Activated CD8-positive, alpha-beta memory T cell treated with anti-CD3 and anti-CD28 coated beads, Interleukin-2, amount 50 U/mL, for 24 hours (primary cell): ENCODE results near the gene UQCC3.
"Not testable (repeated sequence)": the region's sequence is repeated elsewhere in the genome, so short reads cannot be mapped to it uniquely, and the experiment has no call there.

Experiments
- DNase-seq: peaks from one replicate; pipeline ENCODE4 v3.0.0-alpha.2; 2020; ENCODE audit errors: extremely low read depth

The UQCC3 gene, protein sequence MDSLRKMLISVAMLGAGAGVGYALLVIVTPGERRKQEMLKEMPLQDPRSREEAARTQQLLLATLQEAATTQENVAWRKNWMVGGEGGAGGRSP

DNA sequence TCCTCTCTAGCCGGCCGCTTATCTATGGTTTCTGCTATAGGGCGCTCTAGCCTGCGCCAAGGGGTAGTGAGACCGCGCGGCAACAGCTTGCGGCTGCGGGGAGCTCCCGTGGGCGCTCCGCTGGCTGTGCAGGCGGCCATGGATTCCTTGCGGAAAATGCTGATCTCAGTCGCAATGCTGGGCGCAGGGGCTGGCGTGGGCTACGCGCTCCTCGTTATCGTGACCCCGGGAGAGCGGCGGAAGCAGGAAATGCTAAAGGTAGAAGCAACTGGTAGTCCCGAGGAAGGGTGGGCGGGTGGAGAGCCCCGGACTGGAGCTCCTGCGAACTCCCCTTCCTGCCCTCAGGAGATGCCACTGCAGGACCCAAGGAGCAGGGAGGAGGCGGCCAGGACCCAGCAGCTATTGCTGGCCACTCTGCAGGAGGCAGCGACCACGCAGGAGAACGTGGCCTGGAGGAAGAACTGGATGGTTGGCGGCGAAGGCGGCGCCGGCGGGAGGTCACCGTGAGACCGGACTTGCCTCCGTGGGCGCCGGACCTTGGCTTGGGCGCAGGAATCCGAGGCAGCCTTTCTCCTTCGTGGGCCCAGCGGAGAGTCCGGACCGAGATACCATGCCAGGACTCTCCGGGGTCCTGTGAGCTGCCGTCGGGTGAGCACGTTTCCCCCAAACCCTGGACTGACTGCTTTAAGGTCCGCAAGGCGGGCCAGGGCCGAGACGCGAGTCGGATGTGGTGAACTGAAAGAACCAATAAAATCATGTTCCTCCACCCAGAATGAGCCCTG is at the start of gene UQCC3, which contains the start of gene LBHD1:
TSS of gene UQCC3 (plus strand) at position 66 of the 782 bp plus-strand sequence. CDS start at position 139, 73 bp downstream.
TSS of gene LBHD1 (minus strand) at position 660 of the 782 bp plus-strand sequence. CDS start 2,236 bp downstream, outside the sequence.
- DNase-seq = no peak

DNA sequence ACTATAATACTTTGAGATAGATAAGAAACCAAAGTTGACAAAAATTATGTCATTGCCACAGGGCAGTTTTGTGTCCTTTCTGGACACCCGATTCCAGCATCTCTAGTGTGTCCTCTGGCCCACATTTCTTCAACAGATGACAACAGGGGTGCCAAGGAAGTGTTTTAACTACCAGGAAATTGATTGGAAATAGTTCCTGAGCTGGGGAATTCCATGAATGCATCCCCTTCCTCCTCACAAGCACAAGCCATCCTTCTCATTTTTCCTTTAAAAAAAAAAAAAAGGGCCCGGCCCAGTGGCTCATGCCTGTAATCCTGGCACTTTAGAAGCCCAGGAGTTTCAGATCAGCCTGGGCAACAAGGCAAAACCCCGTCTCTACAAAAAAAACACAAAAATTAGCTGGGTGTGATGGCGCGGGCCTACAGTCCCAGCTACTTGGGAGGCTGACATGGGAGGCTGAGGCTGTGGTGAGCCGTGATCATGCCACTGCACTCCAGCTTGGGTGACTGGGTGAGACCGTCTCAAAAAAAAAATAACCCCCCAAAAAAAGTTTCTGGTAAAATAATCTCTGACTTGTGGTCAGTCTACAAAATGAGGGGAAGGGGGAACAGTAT is 48.9 kb upstream of the UQCC3 start:
- no peak for DNase-seq

DNA sequence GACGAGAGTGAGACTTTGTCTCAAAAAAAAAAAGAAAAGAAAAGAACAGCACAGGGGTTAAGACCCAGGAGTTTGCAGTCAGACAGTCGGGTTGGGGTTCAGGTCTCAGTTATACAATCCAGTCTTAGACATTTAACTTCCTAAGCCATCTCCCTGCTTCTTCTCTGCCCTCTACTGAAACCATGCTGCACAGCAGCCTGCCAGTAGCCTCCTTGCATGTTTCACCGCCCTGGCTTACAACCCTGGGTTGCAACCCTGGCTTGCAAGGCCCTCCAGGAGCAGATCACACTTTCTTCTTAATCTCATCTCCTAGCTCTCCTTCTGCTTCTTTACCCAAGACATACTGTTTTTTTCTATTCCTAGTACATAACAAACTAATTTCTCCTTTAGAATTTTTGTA is 43.8 kb upstream of the UQCC3 start:
- DNase-seq = no peak

DNA sequence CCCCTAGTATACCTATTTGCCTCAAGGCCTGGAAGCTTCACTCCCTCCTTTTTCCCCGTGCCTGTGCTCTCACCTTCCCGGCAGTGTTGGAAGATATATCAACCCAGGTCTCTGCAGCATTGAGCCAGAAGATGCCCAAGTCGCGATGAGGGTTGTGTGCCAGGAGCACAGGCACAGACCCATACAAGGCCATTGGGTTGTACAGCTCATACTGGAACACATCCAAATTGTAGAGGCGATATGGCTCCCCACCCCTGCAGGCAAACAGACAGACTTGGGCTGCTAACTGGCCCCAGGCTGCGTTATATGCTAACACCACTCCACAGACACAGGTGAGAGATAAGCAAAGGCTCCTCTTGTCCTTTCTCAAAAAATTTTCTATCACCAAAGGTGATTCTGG is 39.0 kb upstream of the UQCC3 start:
- DNase-seq = no peak

DNA sequence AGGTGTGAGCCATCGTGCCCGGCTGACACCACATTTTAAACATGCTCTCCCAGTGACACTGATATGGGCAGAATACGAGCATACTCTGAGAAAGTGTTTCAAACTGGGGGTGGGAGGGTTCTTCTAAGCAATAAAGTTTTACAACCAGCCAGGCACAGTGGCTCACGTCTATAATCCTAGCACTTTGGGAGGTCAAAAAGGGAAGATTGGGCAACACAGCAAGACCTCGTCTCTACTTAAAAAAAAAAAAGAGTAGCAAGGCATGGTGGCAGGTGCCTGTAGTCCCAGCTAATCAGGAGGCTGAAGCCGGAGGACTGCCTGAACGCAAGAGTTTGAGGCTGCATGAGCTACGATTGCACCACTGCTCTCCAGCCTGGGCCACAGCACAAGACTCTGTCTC is 27.3 kb upstream of the UQCC3 start:
- DNase-seq = no peak

DNA sequence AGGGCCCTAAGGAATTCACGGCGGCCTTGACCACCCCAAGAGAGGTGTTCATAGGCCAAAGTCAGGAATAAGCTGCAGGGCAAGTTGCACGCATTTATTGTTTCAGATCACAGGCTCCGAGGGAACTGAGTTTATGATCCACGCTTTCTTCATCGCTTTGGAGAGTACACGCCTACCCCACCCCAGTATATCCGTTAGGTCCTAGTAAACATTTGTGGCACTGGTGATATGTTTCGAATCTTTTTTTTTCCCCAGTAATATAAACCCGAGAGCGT is 25.9 kb upstream of the UQCC3 start:
- DNase-seq = no peak

DNA sequence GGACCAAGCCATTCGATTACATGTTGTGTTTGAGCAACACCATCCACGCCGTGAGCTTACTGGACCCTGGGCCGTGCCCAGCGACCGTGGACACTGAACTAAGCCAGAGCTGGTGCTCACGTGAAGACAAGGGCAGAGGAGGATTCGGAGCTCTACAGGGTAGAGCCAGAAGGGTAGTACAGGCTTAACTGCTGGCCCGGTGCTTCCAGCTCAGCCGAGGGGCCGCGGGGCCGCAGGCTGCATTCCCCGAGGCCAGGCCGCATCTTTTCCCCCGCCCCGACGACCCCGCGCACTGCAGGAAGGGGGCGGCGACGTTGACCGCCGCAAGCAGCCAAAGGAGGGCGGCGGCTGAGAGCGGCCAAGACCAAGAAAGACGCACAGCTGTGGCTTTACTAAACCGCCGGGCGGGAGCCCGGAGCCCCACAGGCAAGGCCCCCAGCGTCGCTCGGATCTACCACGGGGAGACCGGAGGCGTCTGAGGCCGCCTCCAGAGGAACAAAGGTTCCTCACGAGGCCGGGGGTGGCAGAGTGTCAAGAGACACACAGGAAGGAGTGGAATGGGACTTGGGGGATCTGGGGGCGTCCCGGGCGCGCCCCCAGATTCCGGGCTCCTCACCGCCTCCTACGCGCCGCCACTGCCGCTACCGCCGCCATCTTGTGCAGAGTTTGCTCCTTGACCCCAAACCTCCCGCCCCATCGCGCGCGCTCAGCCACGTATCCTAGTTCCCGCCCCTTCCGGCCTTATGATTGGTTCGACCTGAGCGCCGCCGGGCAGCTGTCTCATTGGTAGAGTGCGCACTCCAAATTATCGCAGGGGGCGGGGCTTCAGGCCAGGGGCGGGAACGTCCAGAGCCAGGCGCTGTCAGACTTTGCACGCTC is 25.3 kb upstream of the UQCC3 start, which contains the start of gene GANAB:
TSS of gene GANAB (minus strand) at position 668 of the 879 bp plus-strand sequence. CDS start at position 654, 14 bp downstream.
- DNase-seq = peak; percentile 99

DNA sequence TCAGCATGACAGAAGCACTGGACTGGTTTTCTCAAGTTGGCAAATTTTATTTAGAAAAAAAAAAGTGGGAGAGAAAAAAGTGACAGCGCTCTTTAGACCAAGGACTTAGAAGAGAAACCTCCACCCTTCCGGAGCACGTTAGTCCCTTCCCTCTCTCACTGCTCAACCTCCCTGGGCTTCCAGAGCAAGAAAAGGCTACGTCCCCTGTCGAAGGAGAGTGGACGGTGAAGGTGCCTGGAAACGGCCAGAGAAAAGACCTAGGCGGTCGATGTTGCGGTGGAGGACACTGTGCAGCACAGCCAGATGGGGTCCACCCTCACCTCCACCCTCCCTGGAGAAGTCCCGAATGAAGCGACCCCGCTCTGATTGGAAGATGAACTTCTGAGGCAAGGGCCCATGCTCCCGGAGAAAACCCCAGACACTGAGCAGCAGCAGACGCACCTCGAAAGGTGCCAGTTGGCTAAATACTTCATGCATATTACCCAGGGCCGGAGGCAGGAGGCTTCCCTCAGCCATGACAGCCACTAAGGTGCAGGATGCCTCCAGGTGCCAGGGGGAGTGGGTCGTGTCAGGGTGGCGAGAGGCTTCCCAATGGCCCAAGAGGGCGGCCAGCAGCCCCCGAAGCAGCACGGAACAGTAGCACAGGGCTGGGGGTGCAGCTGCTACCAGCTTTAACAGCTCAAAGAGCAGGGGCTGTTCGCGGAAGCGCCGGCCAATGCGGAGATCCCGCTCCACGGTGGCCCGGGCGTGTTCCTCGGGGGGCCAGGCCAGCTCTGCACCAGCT is 24.5 kb upstream of the UQCC3 start:
- DNase-seq = no peak

DNA sequence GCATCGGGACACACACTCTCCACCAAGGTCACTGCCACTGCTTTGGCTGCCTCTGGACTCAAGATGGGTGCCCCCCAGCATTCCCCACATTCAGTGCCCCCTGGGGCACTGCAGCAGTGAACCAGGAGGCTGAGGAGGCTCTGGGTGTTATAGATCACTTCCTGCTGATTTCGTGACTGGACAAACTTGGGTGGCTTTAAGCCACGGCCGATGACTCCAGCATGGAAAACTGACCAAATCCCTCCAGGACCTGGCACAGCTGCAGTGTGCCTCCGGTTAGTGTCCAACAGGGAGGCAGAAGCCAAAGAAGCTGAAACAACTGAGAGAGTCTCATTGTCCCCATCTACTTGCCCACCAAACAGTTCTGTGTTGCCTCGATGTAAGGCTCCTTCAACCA is 23.9 kb upstream of the UQCC3 start:
- DNase-seq = no peak

DNA sequence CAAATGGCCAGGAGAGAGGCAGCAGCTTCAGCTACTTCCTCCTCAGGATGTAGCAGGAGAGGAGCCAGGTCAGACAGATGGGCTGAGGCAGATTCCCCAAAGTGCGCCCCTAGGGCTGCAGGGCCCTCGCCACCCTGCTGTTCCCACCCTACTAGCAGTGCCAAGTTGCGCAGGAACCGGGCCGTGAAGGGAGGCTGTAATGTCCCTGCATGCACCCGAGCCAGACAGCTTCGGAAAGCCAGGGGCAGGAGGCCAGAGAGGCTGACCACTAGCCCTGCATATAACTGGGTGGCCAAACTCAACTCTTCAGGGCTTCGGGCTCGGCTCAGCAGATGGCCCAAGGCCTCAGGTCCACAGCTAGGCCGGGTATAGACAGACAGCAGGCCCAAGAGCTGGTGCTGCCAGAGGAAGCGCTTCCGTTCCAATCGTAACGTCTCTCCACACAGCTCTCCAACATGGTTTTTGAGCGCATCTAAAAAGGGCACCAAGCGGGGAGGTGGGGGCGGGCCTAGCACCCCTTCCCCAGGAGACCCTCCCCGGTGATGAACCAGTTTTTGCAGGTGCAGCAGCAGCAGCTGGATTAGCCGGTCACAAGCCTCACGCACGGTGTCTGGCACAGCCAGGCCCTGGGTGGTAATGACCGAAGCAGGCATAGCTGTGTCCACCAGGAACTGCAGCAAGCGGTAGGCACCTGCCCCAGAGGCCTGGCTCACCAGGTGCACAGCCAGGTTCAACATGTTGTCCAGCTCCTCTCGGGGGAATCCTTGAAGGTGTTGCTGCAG is 23.1 kb upstream of the UQCC3 start:
- DNase-seq = no peak

DNA sequence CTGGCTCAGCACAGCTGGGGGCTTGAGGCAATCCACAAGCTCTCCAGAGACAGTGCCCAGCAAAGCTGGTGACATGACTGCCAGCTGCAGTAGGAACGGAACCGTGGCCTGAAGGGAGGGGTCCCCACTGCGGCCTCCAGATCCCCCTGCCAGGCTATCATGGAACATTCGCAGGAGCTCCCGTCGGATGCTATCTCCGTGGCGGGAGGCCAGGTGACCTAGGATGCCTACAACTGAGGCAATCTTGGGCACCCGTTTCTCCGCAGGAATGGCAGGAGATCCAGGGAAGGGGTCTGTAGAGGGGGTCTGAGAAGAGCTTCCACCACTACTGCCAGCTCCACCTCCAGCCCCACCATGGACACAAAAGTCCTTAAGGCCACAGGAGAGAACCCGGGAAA is 22.5 kb upstream of the UQCC3 start:
- DNase-seq = no peak

DNA sequence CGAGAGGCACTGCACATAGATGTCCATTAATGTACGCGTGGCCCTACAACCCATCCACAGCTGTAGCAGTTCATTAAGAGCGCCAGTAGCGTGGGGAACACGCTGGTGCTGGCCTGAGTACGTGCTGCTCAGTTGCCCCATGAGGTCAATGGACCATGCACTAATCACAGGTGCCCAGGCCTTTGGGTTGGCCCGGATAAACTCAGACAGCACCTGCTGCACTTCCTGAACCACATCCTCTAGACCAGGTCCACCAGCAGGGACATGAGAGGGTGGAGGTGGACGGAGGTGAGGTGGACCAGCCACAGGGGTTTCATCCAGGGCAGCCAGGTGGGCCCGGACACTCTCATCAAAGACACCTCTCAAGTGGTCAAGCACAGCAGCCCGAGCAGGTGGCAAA is 22.0 kb upstream of the UQCC3 start:
- no peak for DNase-seq

DNA sequence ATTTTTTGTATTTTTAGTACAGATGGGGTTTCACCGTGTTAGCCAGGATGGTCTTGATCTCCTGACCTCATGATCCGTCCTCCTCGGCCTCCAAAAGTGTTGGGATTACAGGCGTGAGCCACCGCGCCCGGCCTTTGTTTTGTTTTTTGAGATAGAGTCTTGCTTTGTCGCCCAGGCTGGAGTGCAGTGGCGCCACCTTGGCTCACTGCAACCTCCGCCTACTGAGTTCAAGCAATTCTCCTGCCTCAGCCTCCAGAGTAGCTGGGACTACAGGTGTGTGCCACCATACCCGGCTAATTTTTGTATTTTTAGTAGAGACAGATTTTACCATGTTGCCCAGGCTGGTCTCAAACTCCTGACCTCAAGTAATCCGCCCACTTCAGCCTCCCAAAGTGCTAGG is 21.2 kb upstream of the UQCC3 start:
- DNase-seq = not testable (repeated sequence)

DNA sequence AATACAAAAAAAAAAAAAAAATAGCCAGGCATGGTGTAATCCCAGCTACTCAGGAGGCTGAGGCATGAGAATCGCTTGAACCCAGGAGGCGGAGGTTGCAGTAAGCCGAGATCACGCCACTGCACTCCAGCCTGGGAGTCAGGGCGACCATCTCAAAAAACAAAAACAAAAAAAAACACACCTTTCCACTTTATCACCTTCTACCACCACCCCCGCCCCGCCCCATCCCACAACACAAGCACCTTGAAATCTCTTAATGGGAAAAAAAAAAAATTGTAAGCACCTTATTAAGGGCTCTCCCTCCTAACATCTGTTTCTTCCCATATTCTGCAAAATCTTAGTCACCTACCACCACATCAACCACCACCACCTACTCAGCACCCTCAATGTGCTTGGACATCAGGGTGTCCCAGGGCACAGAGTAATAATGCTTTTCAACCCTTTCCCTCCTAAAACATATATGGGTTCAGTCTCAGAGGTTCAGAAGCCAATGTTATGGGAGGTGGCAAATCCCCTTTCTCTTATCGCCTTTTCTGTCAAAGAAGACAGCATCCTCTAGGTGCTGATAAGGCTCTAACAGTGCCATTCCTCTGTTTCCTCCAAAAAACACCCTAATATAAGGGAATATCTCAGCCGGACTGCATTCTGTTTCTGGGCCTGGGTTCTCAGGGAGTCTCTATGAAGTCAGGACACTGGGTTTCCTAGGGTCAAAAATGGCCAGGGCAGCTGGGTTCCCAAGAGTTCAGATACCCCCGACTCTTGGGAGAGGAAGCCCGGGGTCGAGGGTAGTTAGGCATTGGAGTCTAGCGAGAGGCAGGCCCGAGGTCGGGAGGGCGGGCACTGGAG is 19.1 kb upstream of the UQCC3 start:
- DNase-seq = no peak

DNA sequence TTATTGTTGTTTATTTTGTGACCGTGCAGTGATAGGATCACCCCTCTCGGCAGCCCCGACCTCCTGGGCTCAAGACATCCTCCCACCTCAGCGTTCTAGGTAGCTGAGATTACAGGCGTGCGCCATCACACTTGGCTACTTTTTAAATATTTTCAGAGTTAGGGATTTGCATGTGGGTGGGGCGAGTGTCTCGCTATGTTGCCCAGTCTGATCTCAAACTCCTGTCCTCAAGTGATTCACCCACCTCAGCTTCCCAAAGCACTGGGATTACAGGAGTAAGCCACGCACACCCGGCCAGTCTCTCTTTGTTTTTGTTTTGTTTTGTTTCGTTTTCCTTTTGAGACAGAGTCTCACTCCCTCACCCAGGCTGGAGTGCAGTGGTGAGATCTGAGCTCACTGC is 17.2 kb upstream of the UQCC3 start:
- DNase-seq = no peak

DNA sequence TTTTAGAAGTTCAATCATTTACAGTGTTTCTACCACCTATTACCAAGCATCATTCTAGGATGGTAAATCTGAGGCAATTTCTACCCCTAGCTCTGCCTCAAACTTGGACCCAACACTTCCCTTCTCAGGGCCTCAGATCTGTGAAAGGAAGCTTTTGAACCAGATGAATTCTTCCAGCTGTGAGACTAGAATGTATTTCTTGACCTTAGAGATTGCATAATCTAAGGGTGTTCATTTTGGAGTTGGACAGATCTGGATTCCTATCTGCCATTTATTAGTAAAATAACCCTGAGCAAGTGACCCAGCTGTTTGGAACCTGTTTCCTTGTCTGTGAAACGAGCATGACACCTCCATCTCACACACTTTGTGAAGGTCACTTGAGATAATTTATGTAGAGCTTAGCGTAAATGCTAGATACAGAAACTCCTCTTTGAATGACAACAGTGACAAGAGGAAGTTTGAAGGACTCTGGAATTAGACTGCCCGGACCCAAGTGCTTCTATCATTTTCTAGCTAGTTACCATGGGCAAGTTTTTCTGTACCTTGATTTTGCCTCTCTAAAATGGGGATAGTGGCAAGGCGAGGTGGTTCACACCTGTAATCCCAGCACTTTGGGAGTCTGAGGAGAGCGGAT is 14.6 kb upstream of the UQCC3 start:
- DNase-seq = no peak

DNA sequence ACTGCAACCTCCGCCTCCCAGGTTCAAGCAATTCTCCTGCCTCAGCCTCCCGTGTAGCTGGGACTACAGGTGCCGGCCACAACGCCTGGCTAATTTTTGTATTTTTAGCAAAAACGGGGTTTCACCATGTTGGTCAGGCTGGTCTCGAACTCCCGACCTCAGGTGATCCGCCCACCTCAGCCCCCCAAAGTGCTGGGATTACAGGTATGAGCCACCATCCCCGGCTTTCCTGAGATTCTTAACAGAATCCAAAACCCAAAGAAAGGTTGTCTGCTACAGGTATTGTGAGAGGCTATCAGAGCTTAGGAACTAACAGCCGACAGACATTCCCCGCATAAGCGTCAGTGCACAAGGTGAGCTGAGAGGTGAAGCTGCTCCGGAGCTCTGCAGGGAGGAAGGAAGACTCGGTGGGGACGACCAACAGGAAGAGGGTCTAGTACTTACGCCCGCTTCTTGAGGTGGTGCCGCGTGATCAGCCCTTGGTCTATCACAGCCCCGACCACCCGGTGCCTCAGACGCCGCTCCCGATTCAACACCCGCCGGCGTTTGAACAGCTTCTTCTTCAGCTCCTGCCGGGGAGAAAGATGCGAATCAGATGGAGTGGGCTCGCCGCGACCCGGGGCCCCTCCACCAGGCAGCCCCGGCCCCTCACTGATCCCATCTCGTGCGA is 6.9 kb upstream of the UQCC3 start:
- DNase-seq = no peak

DNA sequence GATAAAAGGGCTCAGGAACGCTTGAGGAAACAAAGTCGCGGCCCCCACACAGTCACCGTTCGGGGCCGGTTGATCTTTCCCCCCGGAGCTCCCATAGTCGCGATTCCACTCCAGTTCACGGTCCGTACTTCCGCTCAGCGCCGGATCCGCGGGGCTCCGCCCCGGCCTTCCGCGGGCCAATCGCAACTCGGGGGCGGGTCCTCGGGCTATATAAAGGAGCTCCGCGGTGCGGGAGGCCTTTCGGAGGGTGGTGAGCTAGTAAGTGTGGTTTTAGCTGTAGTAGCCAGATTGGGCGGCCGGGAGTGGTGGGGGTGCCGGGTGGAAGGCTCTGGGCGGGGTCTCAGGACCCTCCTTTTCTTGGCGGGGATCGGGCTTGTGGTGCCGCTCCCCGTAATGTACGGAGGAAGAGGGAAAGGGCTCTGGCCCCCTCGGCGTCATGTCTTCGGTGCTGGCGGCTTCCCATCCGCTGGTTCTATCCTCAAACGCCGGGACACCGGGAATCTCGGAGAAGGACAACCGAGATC is 6.3 kb upstream of the UQCC3 start, which contains the start of the genes C11orf98 and CSKMT:
TSS of gene C11orf98 (minus strand) at position 136 of the 524 bp plus-strand sequence. CDS start at position 95, 41 bp downstream.
TSS of gene CSKMT (plus strand) at position 238 of the 524 bp plus-strand sequence. CDS start 568 bp downstream, outside the sequence.
- peak; percentile 92 for DNase-seq
